Skin epidermis (tissue), 12 donors: Measurements from ENCODE around the gene OR10A2.
"Not testable (repeated sequence)": the region's sequence is repeated elsewhere in the genome, so short reads cannot be mapped to it uniquely, and the experiment has no call there.

ENCODE experiments used
- H3K27ac ChIP-seq, 21 experiments: fragments of 200-600 bp; sonication (generic) in 11 of 21; one replicate each; pipeline ENCODE4 v1.5.0; 2020; ENCODE audit warnings: mild to moderate bottlenecking in 3 of 21, inconsistent platforms in 2 of 21, moderate library complexity in 2 of 21
- H3K4me3 ChIP-seq, 7 experiments: fragments of 200-600 bp; sonication (generic) in 2 of 7; one replicate each; pipeline ENCODE4 v1.5.0; 2020; ENCODE audit warnings: inconsistent platforms in 2 of 7, mild to moderate bottlenecking in 2 of 7, moderate library complexity in 1 of 7

The OR10A2 gene, protein sequence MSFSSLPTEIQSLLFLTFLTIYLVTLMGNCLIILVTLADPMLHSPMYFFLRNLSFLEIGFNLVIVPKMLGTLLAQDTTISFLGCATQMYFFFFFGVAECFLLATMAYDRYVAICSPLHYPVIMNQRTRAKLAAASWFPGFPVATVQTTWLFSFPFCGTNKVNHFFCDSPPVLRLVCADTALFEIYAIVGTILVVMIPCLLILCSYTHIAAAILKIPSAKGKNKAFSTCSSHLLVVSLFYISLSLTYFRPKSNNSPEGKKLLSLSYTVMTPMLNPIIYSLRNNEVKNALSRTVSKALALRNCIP

DNA sequence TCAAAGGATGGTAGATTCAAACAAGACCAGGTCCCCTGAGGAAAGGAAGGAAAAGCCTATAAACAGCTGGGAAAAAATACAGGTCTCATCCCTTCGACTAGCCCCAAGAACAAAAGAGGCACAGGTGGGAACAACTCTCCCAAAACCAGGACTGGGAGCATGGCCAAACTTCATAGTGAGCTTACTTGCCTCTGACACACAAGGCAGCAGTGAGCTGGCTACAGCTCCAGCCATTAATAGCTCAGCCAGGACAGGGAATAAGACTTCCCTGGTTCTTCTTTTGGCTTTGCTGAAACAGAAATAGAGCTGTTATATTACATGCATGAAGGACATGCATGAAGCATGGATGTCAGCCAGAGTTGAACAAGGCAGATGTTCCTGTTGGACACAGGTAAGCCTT lies at the start of gene OR10A2:
OR10A2 (plus strand) TSS at position 97 of the 400 bp plus-strand sequence. CDS start 6,698 bp downstream, outside the sequence.
- Histone ChIP-seq H3K27ac (no peak within 1 kb of the TSS), H3K4me3 (no peak within 1 kb of the TSS)

DNA sequence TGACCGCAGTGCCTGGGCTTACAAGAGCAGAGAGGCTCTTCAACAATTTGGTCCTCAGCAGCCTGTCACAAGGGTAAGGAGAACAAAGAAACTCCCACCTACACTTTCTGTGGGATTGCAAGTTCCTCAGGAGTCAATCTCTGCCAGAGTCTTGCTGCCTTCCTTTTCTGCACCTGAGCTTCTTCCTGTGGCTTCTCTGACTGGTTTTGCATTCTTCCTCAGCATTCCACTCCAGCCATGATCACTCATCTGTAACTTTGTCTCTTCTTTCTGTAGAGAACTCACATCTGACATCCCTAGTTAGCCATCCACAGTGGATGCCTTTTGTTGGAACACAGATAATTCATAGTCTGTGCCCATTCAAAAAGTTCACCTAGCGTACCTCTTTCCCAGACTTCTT lies 49.2 kb upstream of the OR10A2 start:
- no peak overlapping the region for H3K27ac ChIP-seq
- no peak overlapping the region for H3K4me3 ChIP-seq

DNA sequence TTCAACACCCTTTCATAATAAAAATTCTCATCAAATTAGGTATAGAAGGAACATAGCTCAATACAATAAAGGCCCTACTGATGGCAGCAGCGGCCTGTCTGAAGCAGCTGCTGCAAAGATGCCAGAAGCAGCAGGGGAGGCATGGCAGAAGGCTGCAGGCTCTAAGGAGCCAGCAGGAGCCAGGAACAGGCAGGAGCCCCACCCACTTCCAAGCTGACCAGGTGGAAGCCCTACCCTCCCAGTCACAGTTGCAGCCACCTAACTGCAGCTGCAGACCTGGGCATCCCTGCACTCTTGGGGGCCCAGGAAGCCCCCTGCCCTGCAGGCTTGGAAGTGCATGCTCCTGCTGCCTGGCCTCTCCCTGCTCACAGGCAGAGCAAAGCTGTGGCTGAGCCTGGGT lies 45.2 kb upstream of the OR10A2 start:
- Histone ChIP-seq H3K27ac (no peak overlapping the region), H3K4me3 (no peak overlapping the region)

DNA sequence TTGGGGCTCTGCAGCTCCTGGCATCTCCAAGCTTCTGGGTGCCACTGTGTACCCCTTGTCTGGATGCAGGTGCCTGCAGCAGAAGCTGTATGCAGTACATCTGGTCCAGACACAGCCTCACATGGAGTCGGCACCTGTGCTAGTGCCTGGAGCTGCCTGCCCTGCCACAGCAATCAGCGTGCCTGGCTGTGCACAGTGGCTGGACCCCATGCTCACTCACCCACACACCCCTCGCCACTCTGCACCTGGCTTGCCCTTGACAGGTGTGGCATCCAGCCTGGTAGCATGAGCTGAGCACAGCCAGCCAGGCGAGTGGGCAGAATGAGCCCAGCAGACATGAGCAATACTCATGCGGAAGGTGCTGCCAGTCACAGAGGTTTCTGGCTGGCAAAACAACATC lies 43.9 kb upstream of the OR10A2 start:
- Histone ChIP-seq H3K27ac (no peak overlapping the region), H3K4me3 (no peak overlapping the region)

DNA sequence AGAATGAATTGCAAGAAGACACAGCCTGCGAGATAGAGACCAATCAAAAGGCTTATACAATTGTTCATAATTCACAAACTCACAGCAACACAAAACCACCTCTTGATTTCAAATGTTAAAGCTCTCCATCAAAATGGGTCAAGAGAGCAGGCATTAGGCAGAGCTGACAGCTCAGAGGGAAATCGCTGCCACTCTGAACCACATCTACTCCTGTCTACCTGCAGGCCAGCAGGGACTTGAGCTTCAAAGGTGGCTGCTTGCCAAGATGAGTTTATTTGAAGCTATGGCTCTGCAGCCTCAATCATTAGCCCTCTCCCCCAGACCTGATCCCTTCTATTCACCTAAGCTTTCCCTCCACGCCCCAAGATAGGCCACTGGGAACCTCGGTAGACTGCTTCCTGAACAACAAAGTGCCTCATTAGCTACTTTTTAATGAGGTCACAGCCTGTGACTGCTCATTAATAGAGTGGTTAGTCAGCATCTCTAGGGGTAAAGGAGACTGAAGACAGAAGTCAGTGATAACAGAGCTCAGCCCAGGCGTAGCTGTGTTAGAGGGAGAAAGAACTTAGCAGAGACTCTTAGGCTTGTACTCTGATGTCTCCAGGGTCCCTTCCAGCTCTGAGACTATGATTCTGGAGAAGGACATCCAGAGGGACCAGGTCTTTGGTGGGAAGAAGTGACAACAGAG lies 38.6 kb upstream of the OR10A2 start:
- Histone ChIP-seq H3K27ac (no peak overlapping the region), H3K4me3 (no peak overlapping the region)

DNA sequence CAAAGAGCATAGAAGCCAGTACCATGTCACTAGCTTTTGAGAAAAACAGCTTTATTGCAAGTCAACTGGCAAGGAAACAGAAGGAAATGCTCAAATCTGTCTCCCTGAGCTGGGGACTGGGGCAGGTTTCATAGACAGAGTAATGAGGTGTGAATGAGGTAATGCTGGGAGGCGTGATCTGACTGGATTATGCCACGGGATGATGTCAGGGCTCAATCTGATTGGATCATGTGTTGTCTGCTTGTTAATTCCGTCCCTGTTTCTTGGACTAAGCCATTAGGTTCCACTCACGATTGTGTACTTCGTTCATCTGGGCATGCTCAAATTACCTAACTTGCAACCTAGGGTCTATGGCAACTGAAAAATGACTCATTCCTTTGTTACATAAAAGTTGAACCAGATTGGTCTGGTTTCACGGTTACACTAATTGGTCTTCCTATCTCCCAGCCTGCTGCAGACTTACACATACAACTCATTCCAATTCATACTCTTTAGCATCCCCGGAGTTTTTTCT lies 37.6 kb upstream of the OR10A2 start:
- Histone ChIP-seq H3K4me3 (no peak overlapping the region), H3K27ac (no peak overlapping the region)

DNA sequence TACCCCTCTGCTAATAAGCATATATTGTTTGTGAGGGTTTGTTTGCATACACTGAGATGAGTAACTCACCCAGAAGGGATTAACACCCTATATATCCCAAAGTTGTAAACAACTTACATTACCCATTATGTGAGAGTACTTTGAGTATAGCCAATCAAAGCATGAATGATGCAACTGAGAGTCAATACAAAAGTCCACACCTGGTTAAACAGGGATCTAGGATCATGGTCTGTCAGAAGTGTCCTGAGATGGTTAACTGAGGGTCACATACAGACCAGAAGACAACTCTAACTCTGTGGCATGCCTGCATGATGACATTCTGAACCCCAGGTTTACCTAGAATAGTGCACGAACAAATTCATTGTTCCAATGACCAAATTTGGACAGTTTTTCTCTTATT lies 34.8 kb upstream of the OR10A2 start:
- Histone ChIP-seq H3K27ac (no peak overlapping the region), H3K4me3 (no peak overlapping the region)

DNA sequence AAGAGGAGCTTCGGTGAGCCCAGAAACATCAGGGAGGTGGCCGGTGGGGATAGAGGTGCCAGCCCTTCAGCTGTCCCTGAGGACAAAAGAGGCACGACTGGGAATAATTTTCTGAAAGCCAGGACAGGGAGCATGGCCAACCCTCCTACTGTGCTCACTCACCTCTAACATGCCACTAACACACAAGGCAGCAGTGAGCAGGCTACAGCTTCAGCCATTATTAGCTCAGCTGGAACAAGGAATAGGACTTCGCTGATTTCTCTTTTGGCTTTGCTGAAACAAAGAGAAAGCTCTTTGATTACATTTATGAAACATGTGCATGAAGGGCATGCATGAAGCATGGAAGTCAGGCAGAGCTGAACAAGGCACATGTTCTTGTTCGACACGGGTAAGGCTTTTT lies 29.5 kb upstream of the OR10A2 start:
- Histone ChIP-seq H3K4me3 (no peak overlapping the region), H3K27ac (no peak overlapping the region)

DNA sequence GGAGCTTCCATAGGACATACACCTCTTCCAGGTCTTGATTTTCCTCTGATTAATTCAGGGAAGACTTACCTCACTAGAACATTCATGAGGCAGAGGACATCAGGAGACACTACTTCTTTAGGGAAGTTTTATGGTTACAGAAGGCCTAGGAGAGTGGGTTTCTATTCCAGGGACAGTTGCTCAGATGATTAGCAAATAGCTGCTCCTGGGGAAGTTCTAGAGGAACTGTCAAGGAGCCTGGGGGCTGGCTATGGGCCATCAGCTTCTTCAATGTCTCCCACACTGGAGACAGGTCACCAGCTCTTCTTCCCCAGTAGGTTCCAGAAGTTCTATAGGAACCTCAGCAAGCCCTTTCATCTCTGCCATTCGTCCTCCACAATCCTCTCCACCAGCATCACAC lies 28.8 kb upstream of the OR10A2 start:
- Histone ChIP-seq H3K27ac (no peak overlapping the region), H3K4me3 (no peak overlapping the region)

DNA sequence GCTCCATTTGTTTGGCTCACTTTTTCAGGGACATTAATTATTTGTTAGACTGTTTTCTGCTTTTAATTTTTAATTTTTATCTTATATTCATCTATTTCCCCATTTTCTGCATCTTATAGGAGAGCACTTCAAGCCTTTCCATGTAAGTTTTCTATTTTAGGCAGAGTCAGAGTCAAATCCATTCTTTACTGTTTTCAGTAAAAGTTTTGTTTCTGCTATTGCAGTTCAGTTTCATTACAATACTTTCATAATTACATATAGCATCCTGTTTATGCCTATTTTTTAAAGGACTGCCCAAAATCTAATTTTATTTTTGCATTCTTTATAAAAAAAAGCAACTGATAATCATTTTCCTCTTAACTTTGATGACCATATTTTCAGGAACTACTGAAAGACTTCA lies 21.2 kb upstream of the OR10A2 start:
- Histone ChIP-seq H3K4me3 (no peak overlapping the region), H3K27ac (no peak overlapping the region)

DNA sequence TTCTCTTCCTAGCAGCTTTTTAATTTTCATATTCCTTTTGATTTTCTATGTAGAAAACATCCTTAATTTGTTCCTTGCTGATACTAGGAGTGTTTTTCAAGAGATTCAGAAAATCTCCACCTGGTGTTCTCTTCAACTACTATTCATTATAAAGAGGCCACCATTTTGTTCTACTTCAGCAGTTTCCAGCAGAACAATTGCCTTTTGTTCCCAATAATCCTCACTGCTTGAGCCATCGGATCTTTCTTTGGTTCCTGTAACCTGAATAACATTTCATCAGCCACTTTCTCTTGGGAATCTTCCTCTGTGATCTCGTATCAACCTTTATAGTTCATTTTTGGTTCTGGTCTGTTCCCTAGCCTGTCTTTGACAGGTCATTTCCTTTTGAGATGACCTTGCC lies 19.2 kb upstream of the OR10A2 start:
- Histone ChIP-seq H3K4me3 (no peak overlapping the region), H3K27ac (no peak overlapping the region)

DNA sequence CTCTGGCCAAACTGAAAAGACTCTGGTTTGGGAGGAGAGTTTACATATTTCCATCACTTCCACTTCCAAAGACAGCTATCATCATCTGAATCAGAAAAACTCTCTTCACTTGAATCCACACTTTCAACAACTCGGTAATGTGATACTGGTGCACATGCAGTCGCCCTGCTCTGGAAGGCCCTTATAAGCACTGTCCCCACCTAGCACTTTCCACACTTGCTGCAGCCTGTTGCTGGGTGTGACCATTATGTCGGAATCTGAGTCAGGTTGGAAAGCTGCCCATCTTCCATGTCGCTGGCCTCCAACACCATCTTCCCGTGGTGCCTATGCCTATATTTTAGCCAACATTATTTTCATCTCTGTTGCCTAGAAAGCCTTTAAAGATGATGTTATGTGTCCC lies 18.5 kb upstream of the OR10A2 start:
- Histone ChIP-seq H3K4me3 (no peak overlapping the region), H3K27ac (no peak overlapping the region)

DNA sequence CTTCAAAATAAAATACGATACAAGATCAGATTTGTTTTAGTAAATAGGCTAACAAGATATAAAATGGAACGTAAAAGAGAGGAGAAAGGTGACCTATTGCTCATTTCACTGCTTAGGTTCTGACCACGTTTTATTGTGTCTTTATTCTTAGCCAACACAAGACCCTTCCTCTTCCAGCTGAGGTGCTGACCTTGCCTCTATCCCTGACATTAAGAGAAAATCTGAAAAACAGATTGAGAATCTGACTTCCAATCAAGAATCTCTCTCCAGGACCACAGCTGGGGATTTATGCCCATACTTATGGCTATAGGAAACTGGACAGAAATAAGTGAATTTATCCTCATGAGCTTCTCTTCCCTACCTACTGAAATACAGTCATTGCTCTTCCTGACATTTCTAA lies 17.5 kb upstream of the OR10A2 start, which contains the start of gene OR10A5:
OR10A5 (plus strand) TSS at position 301 of the 400 bp plus-strand sequence; CDS start at position 301, 0 bp downstream.
- no peak within 1 kb of the TSS for H3K27ac ChIP-seq
- no peak within 1 kb of the TSS for H3K4me3 ChIP-seq

DNA sequence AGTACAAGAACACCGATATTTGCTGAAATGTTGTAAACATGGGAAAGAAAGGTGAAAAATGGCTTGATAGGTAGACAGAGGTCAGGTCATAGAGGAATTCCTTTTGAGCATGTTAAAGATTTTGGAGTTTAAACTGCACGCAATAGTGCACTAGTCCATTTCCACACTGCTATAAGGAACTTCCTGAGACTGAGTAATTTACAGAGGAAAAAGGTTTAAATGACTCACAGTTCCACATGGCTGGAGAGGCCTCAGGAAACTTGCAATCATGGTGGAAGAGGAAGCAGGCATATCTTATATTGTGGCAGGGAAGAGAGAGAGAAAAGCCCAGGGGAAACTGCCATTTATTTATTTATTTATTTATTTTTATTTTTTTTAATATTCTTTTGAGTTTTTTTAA lies 12.3 kb upstream of the OR10A2 start:
- Histone ChIP-seq H3K4me3 (no peak overlapping the region), H3K27ac (no peak overlapping the region)

DNA sequence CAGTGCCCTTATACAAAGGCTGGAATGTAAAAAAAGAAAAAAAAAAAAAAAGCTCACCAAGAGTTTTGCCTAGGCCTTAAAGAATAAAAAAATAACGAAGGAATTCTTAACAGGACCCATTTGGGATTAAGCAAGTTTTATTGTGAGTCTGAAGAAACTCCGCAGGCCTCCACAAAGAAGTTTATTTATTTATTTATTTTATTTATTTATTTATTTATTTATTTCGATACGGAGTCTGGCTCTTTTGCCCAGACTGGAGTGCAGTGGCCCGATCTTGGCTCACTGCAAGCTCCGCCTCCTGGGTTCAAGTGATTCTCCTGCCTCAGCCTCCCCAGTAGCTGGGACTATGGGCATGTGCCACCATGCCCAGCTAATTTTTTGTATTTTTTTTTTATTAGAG lies 8.1 kb upstream of the OR10A2 start:
- H3K4me3 ChIP-seq: not testable (repeated sequence)

DNA sequence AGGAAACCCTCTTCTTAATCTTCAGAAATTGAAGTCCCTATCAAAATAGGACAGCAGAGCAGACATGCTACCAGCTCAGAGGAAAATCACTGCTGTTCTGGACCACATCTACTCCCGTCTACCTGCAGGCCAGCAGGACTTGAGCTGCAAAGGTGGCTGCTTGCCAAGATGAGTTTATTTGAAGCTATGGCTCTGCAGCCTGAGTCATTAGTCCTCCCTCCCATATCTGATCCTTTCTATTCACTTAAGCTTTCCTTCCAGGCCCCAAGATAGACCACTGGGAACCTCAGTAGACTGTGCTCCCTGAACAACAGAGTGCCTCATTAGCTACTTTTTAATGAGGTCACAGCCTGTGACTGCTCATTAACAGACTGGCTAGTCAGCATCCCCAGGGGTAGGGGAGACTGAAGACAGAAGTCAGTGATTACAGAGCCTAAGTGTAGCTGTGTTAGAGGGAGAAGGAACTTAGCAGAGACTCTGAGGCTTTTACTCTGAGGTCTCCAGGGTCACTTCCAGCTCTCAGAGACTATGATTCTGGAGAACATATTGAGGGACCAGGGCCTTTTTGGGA lies 6.8 kb upstream of the OR10A2 start:
- H3K4me3 ChIP-seq: no peak overlapping the region
- H3K27ac ChIP-seq: no peak overlapping the region

More for the DNA sequence above, 8.1 kb upstream of the OR10A2 start:
- not testable (repeated sequence) for H3K27ac ChIP-seq

DNA sequence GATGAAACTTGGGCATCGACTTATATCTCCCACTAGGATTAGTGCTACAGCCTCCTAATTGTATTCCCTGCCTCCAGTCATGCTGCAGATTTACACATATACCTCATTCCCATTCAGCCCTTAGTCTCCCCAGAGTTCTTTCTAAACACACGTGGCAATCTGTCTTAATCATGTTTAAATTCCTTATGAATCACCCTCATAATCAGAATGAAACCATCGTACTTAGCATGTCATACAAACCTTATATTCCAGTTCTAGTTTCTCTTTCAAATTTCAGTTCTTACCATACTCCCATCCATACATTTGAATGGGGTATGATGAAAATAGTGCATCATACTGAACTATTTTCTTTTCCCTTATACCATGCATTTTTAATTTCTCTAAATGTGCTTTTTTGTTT lies 6.0 kb upstream of the OR10A2 start:
- H3K4me3 ChIP-seq: no peak overlapping the region
- no peak overlapping the region for H3K27ac ChIP-seq

DNA sequence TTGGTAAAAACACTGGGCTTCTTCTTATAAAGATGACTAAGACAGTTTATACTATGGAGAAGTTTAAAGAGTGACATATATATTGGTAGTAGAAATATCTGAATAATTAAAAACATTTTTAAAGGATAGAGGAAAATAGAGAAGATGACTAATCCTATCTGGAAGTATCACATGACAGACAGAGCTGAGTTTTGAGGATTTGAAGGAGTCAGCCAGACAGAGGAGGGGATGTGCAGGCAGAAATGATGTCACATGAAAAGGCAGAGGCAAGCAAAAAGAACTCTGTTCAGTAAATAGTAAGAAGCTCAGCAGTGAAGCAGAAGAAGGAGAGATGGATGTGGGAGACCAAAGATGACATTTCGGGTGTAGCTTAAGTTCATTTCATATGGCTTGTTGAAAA lies 1.6 kb downstream of the OR10A2 start:
- H3K4me3 ChIP-seq: no peak overlapping the region
- no peak overlapping the region for H3K27ac ChIP-seq

DNA sequence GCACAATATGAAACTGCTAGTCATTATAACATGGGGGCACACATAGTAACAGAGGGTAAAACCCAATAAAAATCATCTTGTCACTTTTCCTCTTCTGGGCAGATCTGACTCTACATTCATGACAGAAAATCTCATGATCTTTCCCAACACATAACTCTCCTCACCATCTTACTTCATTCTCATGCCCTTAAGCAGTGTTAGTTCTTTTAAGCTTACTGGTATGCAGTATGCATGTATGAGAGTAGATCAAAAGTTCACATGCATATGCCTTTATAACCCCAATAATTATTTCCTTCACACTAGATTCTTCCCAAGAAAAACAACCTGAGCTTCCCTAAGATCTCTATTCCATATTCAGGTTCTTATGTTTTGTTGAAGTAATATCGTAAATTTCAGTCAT lies 8.4 kb downstream of the OR10A2 start:
- H3K4me3 ChIP-seq: no peak overlapping the region
- no peak overlapping the region for H3K27ac ChIP-seq

DNA sequence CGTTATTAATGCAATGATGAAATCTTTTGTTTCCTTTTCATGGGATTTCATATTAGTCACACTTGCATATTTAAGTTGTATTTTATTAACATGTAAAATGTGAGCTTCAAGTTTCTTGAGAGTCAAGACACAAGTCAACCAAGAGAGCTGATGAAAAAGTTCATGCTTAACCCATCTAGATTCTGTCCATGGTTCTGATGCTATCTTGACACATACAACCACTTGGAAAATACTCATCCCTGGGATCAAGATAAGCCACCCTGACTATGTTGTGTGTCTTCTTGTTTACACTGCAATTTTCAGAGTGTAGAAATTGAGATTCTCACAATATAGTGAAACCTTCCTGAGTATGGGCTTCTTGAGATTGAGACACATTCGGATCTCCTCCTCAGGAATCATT lies 12.9 kb downstream of the OR10A2 start:
- H3K4me3 ChIP-seq: no peak overlapping the region
- H3K27ac ChIP-seq: no peak overlapping the region

DNA sequence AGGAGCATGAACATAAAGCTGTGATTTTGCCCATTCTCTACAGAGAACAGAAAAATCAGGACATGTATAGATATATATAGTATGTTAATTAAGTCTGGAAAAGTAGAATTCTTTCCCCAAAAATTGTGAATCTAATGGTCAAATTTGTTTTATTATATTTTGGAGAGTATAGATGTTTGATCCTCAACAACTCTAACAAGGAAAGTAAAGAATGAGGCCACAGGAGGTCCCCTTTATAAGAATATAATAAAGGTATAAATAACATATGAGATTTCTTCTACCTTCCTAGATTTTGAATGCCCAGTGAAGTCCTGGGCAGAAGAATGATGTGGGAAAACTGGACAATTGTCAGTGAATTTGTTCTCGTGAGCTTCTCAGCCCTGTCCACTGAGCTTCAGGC lies 13.5 kb downstream of the OR10A2 start, which contains the start of gene OR10A4:
OR10A4 (plus strand) TSS at position 301 of the 400 bp plus-strand sequence; CDS start at position 324, 23 bp downstream.
- Histone ChIP-seq H3K4me3 (no peak within 1 kb of the TSS), H3K27ac (no peak within 1 kb of the TSS)
